NCI-H1930 (cell line): ENCODE measurements around the gene BTK.

ENCODE experiments used
- DNase-seq, 2 experiments: peaks; one replicate each; lab custom pipeline; 2025; lab: John Stamatoyannopoulos, UW

The BTK gene

DNA sequence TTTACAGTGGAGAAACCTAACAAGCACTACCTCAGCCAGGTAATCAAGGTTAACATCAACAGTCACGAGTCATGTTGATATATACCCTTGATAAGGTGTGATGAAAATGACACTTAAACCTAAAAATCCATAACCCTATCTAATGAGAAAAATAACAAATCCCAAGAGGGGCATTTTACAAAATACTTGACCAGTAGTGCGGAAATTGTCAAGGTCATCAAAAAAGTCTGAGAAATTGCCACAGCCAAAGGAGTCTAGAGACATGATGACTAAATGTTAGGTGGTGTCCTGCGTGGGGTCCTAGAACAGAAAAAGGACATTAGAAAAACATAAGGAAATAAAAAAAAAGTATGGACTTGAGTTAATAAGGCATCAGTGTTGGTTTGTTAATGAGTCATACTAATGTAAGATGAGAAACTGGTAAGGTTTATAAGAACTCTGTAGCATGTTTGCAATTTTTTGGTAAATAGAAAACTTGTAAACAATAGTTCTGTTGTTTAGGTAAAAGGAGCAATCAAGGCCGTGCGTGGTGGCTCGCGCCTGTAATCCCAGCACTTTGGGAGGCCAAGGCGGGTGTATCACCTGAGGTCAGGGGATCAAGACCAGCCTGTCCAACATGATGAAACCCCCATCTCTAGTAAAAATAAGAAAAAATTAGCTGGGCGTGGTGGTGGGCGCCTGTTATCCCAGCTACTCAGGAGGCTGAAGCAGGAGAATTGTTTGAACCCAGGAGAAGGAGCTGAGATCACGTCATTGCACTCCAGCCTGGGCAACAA, 7.7 kb upstream of the BTK start:
- DNase-seq, result no peak

DNA sequence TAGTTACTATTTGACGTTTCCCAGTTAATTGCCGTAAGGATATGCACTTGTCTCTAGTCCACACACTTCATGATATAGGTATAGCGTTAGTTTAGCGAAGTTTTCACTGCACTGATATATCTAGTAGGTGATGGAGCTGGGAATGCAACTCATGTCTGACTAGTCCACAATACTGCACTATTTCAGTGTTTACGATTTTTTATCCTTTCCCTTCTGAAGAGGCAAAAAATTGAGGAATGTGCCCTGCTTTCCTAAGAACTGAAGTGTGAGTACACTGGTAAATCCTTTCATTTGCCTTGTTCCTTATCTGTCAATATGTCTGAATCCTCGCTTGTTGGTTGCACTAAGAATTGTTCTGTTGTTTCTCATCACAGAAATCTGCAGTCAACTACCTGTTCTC, 5.8 kb upstream of the BTK start:
- no peak for DNase-seq

DNA sequence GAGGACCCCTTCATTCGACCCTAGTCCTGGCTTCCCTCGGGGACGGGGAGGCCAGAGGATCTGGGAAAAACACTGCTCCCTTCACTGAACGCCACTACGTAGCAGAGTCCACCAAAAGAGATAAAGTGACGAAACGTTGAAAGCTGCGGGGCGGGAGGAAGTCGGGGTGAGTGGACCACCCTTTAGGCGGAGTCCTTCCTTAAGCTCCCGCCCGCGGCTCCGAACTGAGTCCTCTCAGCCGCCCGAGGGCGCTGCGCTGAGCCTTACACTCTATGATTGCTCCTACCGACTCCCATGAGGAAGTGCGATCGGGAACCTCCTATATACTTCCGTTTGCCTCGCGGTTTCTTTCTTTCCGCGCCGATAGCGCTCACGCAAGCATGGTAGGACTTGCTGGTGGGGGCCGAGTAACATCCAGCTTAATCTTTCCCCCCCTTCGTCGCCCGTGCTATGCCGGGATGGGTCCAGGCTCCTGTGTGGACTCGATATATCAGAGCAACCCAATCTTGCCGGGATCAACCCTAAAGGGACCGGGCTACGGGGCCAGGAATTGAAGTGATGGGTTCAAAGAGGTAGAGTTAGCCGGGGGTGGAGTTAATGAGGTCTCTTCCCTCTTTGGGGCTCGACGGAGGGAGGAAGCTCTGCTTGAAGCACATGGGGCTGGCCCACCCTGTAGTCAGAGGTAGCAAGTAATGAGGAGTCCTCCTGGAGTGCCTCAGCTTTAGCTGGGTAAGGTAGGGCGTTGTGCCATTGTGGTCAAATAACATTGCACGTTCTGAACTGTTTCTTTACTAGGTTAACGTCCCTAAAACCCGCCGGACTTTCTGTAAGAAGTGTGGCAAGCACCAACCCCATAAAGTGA, 4.9 kb upstream of the BTK start, which contains the start of gene RPL36A:
RPL36A (plus strand) TSS at position 348 of the 862 bp plus-strand sequence; CDS start at position 381, 33 bp downstream.
- DNase-seq, result peak; percentile 91 to 94

DNA sequence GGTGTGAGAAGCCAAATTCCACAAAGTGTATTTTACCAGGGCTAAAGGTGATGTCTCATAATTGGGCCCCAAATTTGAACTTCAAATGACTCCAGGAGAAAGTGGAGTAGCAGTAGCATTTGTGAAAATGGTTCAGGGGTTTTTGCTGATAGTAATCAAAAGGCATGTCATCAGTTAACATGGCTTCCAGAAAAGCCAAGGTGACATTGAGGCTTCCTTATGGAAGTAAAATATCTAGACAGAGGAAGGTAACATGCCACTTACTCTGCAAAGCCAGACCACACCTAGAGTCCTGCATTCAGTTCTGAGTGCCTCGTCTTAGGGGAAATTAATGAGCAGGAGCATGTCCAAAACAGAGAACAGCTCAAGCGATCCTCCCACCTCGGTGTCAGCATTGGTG, 2.6 kb upstream of the BTK start:
- DNase-seq, result no peak

DNA sequence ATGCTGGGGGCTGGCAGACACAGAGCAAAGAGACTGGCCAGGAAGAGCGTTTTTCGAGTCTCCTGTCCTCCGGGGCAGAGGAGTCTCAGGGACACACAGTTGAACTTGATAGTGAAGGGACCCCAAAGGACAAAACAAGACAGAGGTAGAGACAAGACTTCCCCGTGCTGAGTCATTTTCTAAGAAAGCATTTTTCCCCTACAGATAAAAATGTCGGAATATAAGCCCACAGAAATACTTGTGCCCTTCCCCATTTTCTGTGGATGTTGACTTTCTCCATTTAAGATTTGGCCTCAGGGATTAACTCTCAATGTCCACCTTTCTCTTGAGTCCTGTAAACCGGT, 523 bp upstream of the BTK start:
- DNase-seq, result no peak

DNA sequence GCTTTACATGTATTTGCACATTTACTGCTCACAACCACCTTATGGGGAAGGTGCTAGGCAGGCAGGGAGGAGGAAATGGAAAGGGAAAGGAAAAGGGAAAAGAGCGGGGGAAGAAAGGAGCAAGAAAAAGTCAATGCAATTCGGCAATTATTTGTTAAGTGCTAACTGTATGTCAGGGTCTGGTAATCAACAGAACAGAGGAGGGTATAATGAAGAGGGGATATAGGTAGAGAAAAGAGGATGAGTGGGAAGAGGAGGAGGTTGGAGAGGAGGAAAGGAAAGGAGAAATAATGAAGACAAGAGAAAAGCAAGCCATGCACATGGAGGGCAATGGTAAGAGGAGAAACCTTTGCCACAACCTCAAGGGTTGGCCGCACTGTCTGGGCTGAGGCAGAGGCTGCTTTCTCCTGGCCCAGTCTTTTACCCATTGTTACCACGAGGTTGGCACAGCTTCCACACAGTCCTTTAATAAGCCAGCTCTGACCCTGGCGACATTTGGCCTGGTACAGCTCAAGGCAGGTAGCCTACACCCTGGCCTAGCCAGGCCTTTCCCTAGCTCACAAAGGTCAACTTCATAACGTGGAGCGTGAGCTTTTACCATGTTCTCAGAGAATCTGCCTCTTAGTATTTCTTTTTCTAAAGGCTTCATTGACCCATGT, 836 bp downstream of the BTK start:
- DNase-seq, result no peak

DNA sequence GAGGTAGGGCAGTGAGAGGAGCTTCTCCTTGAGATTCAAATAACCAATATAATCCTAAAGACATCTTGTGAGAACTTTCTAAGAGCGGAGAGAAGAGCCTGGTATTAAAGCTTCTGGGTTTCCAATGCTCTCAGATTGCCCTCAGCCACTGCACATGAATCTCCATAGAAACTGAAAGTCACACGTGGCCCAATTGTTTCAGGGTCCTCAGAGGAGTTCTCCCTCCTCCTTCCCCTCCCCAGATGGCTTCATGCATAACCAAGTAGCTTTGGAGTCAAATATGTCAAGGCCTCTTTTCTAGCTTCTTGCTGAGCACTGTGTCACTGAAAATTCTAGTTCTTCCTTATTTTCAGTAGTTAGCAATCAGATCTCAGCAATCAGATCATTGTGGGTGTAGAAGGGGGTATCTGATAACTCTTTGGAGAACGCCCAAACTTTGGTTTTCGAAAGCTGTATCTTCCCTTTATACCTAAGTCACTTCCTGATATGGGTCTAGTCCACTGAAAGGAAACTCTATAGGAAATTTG, 2.2 kb downstream of the BTK start:
- DNase-seq, result no peak

DNA sequence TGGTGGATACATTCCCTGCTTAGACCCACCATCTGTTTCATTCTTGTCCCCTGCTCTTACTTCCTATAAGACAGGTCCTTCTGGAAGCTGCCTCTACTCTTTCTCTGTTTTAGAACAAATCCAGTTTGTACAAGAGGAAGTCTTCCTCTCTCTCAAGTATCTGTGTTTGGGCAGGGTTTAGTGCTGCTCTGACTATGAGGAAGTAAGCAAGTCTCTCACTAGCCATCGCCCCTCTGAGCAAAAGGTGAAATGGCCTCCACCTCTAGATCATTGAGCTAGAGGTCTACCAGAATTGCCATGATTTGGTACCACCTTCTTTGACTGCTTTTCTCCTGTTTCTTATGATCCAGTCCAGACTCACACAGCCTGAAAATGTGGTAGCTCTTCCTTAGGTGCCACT, 8.4 kb downstream of the BTK start:
- DNase-seq, result no peak

DNA sequence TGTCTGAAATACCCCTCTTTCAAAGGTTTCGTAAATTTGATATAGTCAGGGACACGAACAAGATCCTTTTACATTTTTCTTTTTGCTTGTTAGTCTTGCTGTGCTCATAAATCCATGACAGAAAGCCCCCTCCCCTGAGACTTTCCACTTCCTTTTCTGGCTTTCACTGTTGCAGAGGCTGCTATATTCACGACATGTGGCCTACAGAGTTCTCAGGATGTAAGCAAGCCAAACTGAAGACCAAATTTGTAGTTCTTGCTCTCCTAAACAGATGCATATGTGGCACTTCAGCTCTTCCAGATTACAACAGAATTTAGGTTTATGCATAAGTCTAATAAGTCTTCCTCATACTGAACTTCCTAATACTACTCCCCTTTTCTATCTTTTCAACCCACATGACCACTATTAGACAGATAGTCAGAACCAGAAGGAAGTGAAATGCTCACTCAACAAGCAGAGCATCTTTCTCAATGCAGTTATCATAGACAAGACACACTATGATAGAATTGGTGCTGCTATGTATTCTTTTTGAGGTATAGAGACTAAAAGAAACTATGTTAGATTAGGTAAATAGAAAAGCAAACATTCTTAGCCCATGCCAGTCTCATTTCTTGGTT, 15.0 kb downstream of the BTK start:
- DNase-seq, result no peak

DNA sequence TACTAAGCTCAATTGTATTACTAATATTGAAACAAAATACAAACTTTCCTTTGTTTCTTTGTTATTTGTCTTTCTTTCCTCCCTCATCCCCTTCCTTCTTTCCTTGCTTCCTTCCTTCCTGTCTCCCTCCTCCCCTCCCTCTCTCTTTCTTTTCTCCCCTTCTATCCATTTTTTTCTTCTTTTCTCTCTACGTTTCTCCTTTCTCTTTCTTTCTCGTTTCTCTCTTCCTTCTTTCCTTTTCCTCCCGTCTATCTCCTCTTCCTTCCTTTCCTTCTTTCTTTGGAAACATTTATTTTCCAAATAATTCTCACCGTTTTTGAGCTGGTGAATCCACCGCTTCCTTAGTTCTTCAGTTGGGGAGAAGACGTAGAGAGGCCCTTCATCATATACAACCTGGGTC, 16.3 kb downstream of the BTK start:
- DNase-seq, result no peak

DNA sequence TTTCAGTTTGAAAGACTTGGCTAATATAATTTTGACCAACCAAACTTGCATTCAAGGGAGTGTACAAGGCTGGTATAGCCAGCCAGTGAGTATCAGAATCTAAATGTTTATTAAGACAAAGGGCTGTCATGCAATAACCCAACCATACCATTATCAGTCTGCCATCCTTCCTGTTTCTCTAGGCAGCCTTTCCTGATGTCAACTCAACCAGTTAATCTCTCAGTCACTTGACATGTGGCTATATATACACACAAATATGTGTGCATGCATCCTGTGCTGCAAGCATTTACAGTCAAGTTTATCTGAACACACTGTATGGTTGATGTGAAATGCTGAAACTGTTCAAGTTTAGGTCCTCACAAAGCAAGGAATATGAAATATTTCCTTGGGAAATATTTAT, 17.2 kb downstream of the BTK start:
- DNase-seq, result no peak

DNA sequence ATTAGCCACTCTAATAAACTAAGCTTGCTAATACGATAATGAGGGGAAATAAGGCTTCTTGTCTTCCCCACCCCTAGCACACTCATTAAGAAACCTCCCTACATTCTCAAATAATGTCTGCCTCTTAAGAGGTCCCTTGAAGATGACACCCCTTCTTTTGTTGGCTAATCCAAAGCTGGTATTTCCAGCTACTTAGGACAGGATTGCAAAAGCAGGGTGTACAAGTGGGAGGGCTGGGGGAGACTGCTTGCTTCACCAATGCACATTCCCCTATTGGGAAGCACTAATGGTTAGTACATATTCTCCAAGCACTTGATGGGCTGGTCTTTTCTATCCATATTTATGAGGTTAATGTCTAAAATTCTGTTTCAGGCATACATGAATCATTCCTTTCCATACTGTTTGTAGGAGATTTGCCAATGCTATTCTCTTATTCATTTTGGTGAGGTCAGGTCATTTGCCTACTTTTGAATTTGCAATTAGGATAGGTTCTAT, 20.6 kb downstream of the BTK start:
- DNase-seq, result no peak

DNA sequence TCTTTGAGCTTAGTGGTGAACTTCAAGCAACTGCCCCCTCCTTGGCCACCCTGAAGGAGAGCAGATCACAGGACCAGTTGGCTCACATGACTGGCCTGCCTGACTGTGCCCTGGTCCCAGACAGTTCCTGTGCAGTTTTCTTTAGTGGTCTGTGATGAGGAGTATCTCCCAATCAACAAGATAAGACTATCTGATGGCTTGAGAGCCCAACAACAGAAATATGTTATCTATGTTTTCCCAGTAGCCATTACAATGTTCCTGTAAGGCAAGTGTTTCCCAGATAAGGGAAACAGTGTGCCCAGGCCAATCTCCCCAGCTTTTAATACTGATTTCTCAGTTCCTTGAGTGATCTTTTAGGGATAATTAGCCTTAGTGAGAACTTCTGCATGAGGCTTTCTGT, 23.2 kb downstream of the BTK start:
- no peak for DNase-seq

DNA sequence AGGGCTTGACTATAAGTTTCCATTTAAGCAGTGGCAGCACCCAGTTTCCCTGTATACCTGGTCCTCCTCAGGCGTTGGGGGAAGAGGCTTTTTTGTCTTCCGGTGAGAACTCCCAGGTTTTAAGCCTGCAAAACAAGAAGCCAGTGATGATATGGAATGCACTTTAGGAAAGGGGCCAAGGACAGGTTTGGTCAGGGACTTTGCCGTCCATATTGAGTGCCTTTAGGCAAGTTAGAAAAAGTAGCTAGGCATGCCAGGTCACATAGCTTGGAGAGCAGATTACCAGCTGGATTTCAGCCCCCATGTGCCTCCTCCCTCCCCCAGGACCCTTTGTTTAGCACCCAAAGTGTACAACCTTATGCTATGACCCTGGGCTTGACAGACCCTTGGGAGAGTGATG, 23.9 kb downstream of the BTK start:
- DNase-seq, result no peak

DNA sequence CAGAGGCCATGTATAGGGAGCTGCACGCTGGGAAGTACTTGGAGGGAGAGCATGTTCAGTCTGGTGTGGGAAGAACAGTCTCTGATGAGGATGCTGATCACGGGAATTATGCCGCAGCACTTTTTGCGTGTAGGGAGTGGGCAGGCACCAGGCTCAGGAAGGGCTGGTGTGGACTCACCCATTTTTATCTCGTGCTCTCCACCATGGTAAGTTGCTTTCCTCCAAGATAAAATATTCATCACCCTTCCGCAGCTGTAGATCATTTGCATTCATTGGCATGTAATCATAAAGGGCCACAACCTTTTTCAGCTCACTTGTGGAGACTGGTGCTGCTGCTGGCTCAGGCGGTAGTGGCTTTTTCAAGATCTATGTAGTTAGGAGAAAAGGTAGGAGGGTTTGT, 25.6 kb downstream of the BTK start:
- no peak for DNase-seq

DNA sequence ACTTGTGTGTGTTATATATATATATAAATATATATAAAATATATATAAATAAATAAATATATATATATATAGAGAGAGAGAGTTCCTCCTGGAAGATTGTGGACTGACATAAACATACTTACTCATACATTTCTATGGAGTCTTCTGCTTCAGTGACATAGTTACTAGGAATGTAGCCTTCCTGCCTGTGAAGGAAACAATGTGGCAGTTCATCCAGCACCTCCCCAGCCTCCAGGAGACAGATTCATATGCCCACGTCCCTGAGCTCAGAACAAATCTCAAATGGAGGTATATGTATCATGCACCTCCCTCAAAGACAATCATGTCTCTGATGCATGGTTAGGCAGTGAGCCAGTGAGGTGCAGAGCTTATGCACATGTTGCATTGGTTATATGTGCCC, 26.0 kb downstream of the BTK start:
- DNase-seq, result no peak

DNA sequence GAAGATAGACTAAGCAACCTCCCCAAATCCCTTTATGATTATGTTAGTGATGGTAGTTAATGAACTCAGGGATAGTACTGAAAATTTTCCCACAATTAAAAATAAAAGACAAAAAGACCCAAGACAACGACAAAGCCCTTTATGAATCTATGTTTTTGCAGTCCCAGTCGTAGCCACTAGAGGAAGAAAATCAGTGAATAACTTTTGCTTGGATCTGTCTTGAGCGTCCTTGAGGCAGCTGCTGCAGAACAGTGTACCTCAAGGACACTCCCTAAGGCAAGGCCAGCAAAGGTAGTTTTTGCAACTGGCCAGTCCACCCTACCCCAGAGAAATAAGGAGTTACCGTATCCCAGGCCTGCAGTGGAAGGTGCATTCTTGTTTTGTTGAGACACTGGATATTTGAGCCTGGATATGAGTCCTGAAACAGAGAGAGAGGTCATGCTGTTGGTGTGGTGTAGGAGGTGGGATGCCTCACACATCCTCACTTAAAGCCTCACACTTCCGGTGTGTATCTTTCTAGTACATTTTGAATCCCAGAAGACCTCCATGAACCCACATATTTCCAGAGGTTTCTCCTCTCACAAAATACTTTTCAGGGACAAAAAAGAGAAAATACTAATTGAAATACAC, 28.7 kb downstream of the BTK start:
- no peak for DNase-seq

DNA sequence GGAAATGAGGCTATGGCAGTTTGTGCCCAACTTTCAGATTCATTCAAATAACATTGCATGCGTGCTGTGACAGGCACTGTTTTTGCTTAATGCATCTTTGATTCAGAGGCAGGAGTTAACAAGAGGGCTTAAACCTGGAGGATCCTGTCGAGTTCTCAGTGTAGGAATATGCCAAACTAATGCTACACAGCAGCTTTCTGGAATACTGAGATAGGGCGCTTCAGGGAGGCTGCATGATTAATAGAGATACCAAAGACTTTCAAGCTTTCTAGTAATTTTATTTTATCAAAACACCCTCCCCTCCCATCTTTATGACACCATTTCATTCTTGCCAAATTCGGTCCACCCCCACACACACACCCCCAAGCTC, 36.8 kb downstream of the BTK start:
- no peak for DNase-seq

DNA sequence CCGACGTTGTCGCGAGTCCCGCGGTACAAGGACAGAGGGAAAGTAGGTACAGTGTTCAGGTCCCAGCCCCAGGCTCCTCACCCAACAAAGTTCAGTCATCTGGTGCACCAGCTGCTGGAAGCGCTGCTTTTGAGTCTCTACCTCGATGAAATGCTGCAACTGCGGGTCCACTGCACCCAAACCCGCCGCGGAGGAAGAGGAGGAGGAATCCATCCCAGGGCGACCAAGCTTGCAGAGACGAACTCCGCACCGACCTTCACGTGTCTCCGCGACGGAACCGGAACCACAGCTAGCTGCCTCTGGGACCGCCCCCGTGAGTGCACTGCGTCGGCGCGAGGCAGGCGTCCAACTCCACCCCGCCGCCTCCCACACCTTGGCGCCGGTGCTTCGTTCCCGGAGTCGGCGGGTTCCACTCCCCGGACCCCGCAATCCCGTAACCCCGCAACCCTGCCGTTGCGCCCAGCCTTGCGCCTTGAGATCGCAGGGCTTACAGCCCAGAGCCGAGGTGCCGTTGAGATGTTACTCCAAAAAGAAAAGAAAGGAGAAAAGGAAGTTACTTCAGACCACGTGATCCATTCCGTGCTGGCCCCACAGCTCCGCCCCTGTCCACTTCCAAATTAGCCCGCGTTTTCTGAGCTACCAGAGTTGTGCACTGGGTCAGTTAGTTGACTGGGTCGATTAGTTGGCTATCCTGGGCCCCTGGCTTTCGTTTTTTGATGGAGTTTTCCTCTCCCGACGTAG, 37.4 kb downstream of the BTK start, which contains the start of gene TIMM8A:
TIMM8A (minus strand) TSS at position 291 of the 741 bp plus-strand sequence; CDS start at position 213, 78 bp downstream.
- DNase-seq, result peak; percentile 56 to 70

DNA sequence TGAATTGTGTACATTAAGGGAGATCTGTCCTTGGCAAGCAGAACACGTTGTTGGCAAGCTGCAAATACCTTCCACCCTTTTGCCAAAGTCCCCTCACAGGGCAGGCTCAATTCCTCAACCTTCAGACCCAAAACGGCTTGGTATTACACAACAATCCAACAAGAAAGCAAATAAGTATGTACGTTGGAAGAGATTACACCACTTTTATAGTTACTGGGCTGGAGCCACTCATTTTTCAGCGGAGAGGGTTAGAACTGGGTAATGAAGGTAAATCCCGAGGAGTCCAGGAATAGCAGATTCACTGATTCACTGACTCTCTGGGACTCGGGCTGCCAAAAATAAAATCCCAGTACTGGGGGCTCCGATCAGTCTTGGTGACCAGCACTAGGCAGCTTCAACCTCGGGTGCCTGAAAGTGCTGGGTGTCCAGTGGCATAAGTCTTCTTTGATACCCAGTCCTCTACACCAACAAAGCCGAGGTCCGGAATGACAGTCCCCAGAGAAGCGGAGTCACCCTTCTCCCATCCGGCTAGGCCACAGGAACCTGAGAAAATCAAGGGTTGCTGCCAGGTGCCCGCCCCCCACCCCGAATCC, 38.0 kb downstream of the BTK start:
- DNase-seq, result no peak
